Inflammatory macrophage treated with lipopolysaccharide for 4 hours (primary cell): ENCODE data around the gene CAST.
"Not testable (repeated sequence)": the region's sequence is repeated elsewhere in the genome, so short reads cannot be mapped to it uniquely, and the experiment has no call there.

ENCODE experiments used
- DNase-seq: peaks from one replicate; pipeline ENCODE4 v3.0.0-alpha.2; 2020

Gene CAST

DNA sequence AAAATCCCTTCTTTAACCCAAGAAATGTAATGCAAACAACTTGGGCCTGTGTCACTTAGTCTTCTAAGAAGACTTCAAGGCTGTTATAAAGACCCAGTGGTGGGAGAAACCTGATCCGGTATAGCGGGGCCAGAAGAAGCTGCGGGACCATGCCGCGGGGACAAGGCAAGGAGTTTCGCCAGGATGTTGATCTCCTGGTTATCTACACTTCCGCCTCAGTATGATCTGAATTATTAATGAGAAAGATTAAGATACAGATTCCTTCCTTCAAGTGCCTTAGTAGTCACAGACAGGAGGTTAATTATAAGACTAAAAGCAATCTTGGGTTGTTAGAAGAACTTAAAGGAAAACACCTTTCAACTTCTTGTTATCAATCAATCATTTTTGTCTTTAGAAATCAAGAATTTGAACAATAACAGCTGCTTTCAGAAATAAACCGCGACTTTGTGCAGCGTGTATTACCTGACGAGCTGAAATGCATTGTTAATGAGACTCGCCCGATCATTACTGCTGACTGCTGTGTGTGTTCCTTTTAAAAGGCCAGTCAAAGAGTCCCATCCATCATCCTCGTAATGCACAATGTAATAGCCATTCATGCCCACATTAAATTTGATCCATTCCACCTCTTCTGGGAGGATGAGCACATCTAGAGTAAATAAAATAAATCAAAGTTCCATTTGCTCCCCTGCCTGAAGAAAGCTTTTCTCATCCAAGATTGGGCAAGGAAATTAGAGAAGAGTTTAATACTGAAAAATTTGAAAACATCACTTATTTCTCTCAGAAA is 123.3 kb downstream of the CAST start:
- DNase-seq, result no peak

DNA sequence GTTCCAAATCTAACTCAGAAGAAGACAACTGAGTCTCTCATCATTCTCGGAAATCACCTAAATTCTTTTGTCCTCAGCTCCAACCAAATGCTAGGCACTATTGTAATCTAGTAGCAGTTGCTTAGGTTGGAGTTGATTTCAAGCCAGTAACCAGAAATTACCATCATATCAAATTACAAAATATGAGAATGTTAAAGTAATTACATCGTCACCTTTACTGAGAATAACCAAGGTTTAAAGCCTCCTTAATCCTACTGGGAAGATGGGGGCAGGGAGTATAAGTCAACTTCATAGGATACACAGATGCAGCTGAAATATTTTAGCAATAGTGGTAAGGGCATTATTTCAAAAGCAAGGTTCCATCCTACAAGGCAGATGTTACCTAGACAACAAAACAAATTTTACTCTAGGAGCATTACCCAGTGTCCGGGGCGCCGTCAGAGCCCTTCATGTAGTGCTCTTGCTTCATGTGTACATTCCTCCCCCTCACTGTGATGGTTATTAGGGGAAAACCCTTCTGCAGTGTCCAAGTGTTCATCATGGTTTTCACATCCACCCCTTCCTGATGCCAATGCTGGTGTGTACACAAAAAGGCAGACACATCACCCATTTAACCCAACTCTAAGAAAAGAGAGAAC is 126.1 kb downstream of the CAST start:
- DNase-seq, result peak; percentile 86

DNA sequence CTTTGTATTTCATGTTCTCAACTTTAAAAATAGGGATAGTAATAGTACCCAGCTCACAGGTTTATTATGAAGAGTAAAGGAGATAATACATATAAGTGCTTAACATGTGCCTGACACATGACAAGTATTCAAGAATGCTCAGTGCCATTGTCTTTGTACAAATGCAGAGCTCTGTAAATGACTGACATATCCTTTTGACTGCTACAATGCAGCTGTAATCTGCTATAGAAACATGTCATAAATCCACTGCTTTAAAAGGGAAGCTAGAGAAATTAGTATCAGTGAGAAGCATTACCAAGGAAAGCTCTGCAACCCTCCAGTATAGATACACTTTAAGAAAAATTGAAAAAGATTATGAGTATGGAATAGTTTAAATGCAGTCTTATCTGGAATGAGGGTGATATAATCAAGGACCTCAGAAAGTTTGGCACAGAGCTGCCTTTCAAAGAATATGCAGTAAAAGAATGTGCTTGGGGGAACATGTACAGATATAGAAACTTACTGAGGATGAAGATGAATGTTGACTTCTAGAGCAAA is 127.7 kb downstream of the CAST start:
- no peak for DNase-seq

DNA sequence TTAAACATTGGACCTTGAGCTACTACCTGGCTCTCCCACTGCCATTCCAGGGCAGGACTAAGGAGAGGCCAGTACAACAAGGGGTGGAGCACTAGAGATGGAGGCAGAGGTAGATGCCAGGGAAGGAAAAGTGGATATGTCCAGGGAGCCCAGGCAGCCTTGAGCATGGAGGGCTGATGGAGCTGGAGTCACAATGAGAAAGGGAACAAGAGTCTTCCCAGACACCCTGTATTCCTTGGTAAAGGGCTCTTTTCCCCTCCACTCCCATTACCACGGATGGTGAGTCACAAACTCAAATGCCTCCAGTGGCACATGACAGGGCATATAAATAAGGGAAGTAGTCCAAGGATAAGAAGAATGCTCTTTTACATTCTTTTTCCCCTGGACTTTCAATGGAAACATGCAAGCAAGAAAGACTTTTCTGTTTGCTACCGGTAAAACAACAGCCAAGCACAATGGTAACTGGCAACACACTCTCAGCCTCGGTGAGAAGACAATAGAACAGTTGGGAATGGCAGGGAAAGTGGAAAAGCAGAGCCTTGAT is 128.9 kb downstream of the CAST start:
- peak; percentile 74 for DNase-seq

DNA sequence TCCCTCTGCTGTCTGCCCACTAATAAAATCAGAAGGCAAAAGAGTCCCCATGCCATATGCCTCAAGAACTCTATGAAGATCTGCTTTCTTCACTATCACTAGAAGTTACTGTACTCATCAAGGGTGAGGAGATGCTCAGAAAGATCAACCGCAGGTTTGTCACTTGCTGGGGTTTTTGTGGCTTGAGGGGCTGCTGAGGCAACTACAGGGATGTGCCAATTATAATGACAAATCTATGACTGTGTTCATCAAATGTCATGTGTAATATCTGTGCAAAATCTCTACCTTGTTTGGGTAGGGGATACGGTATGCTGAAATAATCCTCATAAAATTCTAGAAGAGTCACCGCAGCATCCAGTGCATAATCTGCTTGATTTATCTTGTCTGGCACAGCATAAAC is 132.6 kb downstream of the CAST start:
- DNase-seq, result no peak

DNA sequence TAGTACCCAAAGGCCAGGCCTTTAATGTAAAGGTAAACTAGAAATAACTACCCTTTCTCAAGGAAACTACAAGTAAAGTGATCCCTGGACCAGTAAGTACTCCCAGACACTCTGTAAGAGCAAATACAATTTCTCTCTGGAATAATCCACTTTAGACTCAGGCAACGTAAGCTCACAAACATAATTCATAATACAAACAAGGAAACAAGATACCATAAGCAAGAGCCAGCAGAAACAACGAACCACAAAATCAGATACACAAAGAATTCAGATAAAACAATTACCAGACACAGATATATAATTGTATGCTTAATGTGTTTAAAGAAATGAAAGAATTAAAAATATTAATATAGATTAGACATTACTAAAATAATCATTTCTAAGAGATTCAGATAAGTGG is 133.4 kb downstream of the CAST start:
- no peak for DNase-seq

DNA sequence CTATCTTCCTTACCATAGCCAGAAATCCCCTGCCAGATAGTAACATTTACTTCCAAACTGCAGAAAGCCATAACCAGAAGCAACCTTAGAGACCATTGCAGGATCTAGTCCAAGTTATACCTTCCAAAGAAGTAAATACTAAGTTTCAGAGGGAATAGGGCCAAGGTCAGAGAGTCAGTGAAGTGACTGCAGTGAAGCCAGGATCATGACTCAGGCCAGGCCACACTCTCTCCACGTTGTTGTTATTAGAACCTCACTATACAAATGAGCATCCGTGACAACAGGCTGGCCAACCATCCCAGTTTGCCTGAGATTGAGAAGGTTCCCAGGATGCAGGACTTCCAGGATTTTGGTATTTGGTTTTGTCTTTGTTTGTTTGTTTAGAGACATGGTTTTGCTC is 134.3 kb downstream of the CAST start:
- no peak for DNase-seq

DNA sequence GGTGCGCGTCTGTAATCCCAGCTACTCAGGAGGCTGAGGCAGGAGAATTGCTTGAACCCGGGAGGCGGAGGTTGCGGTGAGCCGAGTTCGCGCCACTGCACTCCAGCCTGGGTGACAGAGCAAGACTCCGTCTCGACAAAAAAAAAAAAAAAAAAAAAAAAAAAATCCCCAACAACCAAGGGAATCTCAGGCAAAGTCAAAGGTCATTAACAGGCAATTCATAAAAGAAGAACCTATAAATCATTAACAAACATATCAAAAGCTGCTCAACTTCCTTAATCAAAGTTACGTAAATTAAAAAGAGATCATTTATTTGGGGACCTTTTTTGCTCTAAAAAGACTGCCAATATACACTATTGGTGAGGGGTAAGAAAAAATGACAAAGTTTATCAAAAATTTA is 139.5 kb downstream of the CAST start:
- DNase-seq, result not testable (repeated sequence)

DNA sequence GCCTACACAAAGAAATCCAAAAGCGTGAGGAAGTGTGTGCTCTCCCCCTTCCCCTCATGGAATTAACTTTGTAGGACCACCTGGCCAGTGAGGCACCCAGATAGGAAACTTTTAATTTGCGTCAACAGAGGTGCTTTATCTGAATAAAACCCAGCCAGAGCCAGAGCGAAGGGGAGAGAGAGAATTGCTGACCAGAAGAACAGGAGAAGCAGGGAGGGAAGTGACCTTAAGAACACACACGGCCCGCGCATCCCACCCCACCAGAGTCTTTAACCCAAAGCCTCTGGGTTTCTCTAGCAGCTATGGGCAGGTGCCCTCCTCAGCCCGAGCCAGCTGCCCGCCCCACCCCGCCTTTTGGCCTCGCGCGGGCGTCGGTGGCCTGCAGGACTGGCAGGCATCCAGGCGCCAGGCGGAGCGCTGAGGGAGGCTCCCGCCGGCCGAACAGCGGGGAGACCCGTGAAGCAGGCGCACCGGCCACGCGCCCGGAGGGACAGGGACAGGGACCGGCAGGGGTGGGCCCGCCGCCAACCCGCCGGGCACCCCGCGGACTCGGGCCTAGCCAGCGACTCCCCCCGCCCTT is 145.0 kb downstream of the CAST start:
- DNase-seq, result peak; percentile 49

DNA sequence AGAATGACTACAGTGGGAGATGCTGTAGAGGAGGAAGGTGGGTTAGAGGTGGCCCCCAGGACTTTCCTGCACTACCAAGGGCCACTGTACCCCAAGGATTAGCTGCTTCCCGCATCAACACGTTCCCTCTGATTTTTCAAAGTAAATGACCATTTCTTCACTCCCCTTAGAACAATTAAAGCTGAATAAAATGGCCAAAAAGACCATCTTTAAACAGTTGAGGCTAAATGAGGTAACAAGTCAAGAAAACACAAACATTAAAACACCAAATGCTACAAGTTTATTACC is 146.3 kb downstream of the CAST start:
- no peak for DNase-seq

DNA sequence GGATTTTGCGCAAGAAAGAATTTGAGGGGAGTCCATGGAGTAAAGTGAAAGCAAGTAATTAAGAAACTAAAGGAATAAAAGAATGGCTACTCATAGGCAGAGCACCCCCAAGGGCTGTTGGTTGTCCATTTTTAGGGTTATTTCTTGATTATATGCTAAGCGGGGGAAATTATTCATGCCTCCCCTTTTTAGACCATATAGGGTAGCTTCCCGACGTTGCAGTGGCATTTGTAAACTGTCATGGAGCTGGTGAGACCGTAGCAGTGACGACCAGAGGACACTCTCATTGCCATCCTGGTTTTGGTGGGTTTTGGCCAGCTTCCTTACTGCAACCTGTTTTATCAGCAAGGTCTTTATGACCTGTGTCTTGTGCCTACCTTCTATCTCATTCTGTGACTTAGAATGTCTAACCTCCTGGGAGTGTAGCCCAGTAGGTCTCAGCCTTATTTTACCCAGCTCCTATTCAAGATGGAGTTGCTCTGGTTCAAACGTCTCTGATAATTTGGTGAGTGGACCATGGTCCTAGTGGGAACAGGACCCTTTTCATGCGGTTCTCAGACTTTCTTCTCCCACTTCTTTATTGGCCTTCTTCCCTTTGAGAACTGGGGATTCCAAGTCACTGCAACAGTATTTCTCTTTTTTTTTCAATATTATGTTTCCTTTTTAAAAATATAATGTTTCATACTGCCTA is 146.8 kb downstream of the CAST start:
- no peak for DNase-seq

DNA sequence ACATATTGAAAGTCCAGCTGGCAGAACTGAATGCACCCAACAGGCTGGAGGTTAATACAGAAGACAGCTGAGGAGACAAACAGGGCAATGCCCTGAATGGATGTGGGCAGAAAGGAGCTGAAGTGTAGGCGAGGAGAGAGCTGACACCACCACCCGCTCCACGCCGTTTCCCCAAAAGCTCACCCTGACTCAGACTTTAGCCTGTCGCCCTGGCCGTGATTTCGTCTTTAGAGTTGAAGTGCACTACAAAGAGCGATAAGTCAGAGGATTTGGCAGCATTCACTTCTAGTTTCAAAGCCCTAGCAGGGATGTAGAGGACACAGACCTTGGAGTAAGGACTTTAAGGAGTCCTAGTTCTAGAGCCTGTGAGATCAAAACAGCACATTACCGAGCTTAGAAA is 147.7 kb downstream of the CAST start:
- peak; percentile 74 for DNase-seq

DNA sequence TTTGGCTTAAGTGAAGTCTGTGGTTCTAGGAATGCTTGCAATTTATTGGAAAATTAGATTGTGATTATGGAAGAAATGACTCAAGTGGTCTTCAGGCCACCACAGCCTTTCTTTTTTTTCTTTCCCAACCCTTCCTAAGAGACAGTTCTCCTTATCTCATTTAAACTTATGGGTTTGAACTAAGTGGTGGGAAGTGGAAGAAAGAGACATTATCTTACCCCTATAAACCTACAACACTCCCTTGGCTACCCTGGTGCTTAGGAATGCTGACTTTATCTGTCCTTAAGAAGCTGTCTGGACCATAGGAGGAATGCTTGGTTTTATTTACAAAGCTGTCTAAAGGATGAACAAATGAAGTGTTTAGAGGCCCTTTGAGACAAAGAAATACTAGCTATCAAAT is 150.7 kb downstream of the CAST start:
- no peak for DNase-seq

DNA sequence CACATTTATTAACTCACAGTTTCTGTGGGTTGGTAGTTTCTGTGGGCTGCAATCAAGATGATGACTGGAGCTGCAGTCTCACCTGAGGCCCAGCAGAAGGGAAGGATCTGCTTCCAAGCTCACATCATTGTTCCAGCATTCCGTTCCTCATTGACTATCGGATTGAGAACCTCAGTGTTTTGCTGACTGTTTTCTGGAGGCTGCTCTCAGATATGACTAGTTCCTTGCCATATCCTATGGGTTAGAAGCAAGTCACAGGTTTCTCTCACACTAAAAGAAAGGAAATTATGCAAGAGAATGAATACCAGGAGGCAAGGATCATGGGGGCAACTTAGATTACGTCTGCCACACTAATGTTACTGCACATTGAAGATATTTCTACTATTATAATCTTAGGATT is 151.9 kb downstream of the CAST start:
- DNase-seq, result peak; percentile 40

DNA sequence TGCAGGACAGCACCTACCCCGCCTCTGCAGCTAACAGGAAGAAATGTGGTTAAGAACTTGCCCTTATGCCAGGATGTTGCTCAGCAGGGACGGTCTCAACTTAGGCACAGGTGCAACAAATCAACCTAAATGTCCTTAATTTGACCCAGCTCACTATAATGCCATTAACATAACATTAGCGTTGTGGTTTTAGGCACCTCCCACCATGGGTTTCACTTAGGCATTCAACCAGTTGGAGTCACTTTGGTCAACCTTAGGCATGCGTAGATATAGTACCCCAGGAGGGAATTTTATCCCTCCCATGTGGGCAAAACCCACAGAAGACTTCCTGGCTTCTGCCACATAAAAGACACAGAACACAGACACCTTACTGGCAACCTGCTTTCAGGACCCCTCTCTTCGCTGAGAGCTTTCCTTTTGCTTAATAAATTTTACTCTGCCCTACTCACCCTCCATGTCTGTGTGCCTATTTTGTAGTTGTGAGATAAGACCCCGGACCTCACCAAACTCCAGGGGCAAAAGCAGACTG is 154.3 kb downstream of the CAST start:
- no peak for DNase-seq

DNA sequence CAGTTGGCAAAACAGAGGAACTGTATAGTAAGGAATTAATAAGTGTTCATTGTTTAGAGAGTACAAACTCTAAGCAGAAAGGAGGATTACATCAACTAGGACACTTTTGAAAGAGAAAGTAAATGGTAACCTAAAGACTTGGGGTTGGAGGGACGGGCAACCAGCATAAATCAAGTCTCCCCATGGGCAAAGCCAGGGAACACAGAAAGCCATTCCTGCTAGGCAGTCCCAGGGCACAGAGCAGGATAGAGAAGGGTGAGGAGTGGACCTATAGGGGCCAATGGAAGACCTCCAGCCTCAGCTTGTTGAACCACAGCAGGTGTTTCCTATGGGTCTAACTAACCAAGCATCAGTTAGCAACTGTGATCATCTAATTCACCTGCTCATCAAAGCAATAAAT is 154.8 kb downstream of the CAST start:
- DNase-seq, result peak; percentile 33

DNA sequence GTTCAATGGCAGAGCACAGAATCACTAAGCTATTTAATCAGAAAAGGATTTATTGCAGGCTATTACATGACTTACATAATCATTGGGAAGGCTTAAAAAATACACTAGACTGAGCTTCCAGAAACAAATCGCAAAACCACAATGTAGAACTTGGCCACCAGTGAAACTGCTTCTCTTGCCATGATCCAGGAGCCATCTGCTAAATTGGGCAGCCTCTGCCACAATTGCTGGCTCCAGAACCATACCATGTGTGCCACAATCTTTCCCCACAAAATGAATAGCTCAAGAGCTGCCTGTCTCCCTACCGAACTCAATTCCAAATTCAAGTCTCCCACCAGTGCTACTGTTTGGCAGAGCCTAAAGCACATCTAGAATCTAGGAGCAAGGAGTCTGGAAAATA is 155.3 kb downstream of the CAST start:
- DNase-seq, result no peak

DNA sequence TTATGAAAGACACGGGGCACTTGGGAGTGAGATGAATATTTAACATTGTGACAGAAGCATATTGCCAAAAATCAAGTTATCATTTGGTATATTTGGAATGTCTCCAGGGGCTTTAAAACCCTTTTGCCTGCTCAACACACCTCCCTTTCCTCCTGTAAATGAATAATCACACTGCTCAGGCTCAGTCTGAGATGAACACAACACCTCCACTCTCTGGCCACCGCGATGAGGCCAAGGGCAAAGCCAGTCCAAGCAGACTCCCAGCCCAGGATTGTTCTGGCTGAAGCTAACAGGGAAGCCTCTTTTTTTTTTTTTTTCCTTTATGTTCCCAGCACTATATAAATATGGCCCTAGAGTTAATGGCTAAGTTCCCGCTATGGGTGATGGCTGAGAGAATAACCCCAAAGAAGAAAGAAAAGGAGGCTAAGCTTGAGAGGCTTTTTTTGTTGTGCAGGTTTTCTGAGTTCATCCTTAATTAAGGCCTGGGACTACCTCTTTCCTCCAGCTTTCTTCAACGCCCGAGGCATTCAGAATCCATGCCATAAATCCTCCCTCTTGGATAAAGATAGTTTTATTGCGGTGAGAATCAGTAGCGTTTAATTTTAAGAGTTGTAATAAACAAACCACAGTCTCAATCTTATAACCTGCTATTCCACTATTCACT is 156.1 kb downstream of the CAST start:
- DNase-seq, result no peak

DNA sequence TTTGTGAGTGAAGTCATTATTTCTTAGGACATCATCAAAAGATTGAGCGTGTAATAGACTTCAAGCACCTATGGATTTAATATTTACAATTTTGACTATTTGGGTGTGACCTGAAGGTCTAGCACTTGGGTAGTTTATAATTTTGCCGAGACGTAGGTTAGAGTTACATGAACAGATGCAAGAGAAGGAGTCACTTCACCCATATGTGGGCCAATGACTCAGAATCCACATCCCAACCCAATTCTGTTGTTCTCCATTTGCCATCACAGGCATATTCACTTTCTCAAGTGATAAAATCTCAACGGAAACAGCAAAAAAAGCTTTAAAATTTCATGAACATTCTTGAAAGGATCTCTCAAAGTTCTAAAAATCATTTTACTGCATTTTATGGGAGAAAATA is 157.6 kb downstream of the CAST start:
- DNase-seq, result no peak

DNA sequence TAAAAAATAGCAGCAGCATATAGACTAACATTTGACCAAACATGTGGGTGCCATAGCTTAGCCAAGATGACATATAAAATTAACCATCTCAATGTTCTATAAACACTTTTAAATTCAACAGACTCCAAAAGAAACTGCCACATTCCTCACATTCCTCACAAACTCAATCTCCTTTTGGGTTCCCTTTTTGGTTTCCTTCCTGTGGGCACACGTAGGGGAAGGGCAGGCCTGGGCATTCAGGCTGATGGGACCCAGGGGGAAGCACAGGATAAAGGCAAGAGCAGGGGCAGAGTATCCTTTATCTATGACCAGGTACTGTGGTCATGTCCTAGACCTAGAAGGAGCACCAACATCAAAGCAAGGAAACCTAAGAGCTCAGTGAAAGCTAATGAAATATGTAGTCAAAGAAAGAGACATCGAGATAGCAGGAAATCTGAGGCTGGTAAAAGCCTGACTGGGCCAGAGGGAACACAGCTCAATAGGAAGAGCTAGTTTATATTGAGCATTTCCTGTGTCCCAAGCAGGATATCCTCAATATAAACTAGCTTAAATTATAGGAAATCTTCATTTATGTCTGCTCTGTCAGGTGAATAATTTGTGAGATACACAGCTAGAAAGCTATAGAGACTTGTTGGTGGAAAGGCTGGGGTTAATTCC is 159.2 kb downstream of the CAST start:
- no peak for DNase-seq

DNA sequence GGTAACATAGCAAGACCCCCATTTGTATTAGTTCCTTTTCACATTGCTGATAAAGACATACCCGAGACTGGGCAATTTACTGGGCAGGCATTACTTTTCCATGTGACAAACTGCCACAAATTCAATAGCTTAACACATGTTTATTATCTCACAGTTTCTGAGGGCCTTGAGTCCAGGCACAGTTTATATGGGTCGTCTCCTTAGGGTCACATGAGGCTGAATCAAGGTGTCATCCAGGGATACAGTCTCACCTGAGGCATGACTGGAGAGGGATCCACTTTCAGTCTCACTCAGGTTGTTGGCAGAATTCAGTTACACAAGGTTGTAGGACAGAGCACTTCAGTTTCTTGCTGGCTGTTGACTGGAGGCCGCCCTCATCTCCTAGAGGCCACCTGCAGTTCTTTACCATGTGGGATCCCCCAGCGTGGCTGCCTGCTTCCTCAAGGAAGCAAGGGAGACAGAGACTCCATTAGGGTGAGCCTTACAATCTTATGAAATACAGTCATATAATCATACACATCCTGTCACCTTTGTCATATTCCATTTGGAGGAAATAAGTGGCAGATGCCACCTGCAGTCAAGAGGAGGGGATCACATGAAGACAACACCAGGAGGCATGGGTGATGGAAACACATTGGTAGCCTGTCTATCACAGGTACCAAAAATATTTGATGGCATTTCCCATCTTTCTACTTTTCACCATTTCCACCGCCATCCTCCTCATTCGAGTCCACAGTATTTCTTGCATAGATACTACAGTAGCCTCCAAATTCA is 160.7 kb downstream of the CAST start:
- DNase-seq, result no peak
